ENCODE measurements around the gene NCLN.

NCLN gene

GRCh38 chr19:3248728-3249326 lies 63.1 kb downstream of the NCLN start:
- no peaks in the 10 kb centered on the region for H3K79me2 ChIP-seq (ENCODE audit: insufficient read depth, low read depth)
- no peak overlapping the region for H3K27ac ChIP-seq
- H2AFZ ChIP-seq (ENCODE audit: low read depth): no peak overlapping the region
- H3K27me3 ChIP-seq (ENCODE audit: insufficient read depth, low read depth): peaks cover 42% of the 10 kb centered on the region; the same call in 1 of the 2 replicates
- H4K20me1 ChIP-seq (ENCODE audit: insufficient read depth): no peaks in the 10 kb centered on the region
- no peaks in the 10 kb centered on the region for H3K4me1 ChIP-seq (ENCODE audit: low read depth, poor library complexity, severe bottlenecking)
- H3K36me3 ChIP-seq (ENCODE audit: insufficient read depth): no peaks in the 10 kb centered on the region
- H3K4me3 ChIP-seq (IDR thresholded peaks at IDR 0.05; ENCODE audit: insufficient read depth, low read depth, low read length): no peak overlapping the region
- no peak overlapping the region for H3K4me2 ChIP-seq
- H3K9ac ChIP-seq: no peak overlapping the region
- no peak for TF ChIP-seq CTCF (conservative IDR thresholded peaks at IDR 0.05; ENCODE audit: low read depth, low read length)

- Histone ChIP-seq H3K27me3 (ENCODE audit: insufficient read depth, low read depth) (peaks cover 43% of the 10 kb centered on the region; the same call in 1 of the 2 replicates), H3K4me3 (IDR thresholded peaks at IDR 0.05; ENCODE audit: insufficient read depth, low read depth, low read length) (no peak overlapping the region), H3K4me2 (no peak overlapping the region), H3K27ac (no peak overlapping the region), H3K79me2 (ENCODE audit: insufficient read depth, low read depth) (no peaks in the 10 kb centered on the region), H2AFZ (ENCODE audit: low read depth) (no peak overlapping the region), H4K20me1 (ENCODE audit: insufficient read depth) (no peaks in the 10 kb centered on the region), H3K4me1 (ENCODE audit: low read depth, poor library complexity, severe bottlenecking) (no peaks in the 10 kb centered on the region), H3K36me3 (ENCODE audit: insufficient read depth) (no peaks in the 10 kb centered on the region), H3K9ac (no peak overlapping the region)
- no peak for TF ChIP-seq CTCF (conservative IDR thresholded peaks at IDR 0.05; ENCODE audit: low read depth, low read length)
Observed at GRCh38 chr19:3249408-3249807, 63.7 kb downstream of the NCLN start.

GRCh38 chr19:3250675-3251074 lies 64.9 kb downstream of the NCLN start:
- peak; percentile 60 for TF ChIP-seq CTCF (conservative IDR thresholded peaks at IDR 0.05; ENCODE audit: low read depth, low read length)
- Histone ChIP-seq H3K27ac (no peak overlapping the region), H3K9ac (no peak overlapping the region), H2AFZ (ENCODE audit: low read depth) (no peak overlapping the region), H3K36me3 (ENCODE audit: insufficient read depth) (no peaks in the 10 kb centered on the region), H3K4me1 (ENCODE audit: low read depth, poor library complexity, severe bottlenecking) (no peaks in the 10 kb centered on the region), H3K4me2 (no peak overlapping the region), H4K20me1 (ENCODE audit: insufficient read depth) (no peaks in the 10 kb centered on the region), H3K27me3 (ENCODE audit: insufficient read depth, low read depth) (peaks cover 52% of the 10 kb centered on the region; the same call in 1 of the 2 replicates), H3K4me3 (IDR thresholded peaks at IDR 0.05; ENCODE audit: insufficient read depth, low read depth, low read length) (no peak overlapping the region), H3K79me2 (ENCODE audit: insufficient read depth, low read depth) (no peaks in the 10 kb centered on the region)

- no peaks in the 10 kb centered on the region for H3K36me3 ChIP-seq (ENCODE audit: insufficient read depth)
- no peak for TF ChIP-seq CTCF (conservative IDR thresholded peaks at IDR 0.05; ENCODE audit: low read depth, low read length)
- H3K4me1 ChIP-seq (ENCODE audit: low read depth, poor library complexity, severe bottlenecking): no peaks in the 10 kb centered on the region
- H3K27ac ChIP-seq: no peak overlapping the region
- H3K4me3 ChIP-seq (IDR thresholded peaks at IDR 0.05; ENCODE audit: insufficient read depth, low read depth, low read length): no peak overlapping the region
- H3K4me2 ChIP-seq: no peak overlapping the region
- peaks cover 51% of the 10 kb centered on the region; the same call in 1 of the 2 replicates for H3K27me3 ChIP-seq (ENCODE audit: insufficient read depth, low read depth)
- H3K79me2 ChIP-seq (ENCODE audit: insufficient read depth, low read depth): no peaks in the 10 kb centered on the region
- no peaks in the 10 kb centered on the region for H4K20me1 ChIP-seq (ENCODE audit: insufficient read depth)
- no peak overlapping the region for H3K9ac ChIP-seq
- H2AFZ ChIP-seq (ENCODE audit: low read depth): no peak overlapping the region
Observed at GRCh38 chr19:3251229-3251628, 65.5 kb downstream of the NCLN start.
